ENCODE results near the gene RAB26. TPM values are rescaled to one million over a fixed set of nuclear protein-coding genes. Genes with fewer than 3 reads are reported as not detected.

Gene RAB26
- total and polyA plus RNA-seq, 2 of the 13 experiments (the other 11 are each of a cell fraction or from before 2014, with no cell fraction given): 0.86 to 3.6 TPM

GRCh38 chr16:2157480-2158261 is 9.2 kb downstream of the RAB26 start (continued):
- TF ChIP-seq PRDM4 (CRISPR knock-in tag; IDR thresholded peaks at IDR 0.05; ENCODE audit: borderline replicate concordance) (no peak), SOX5 (CRISPR knock-in tag; IDR thresholded peaks at IDR 0.05; ENCODE audit: borderline replicate concordance) (peak; percentile 70; the same call in 1 of the 2 replicates), TARDBP (CRISPR knock-in tag; IDR thresholded peaks at IDR 0.05) (peak; percentile 78), CREM (IDR thresholded peaks at IDR 0.05) (peak; percentile 53; the same call in 1 of the 2 replicates), CREM (CRISPR knock-in tag; IDR thresholded peaks at IDR 0.05) (no peak), CTCF (CRISPR knock-in tag; IDR thresholded peaks at IDR 0.05) (no peak), SMARCC2 (IDR thresholded peaks at IDR 0.05) (no peak), ZNF558 (CRISPR knock-in tag; IDR thresholded peaks at IDR 0.05; ENCODE audit: borderline replicate concordance) (no peak), ZNF451 (CRISPR knock-in tag; IDR thresholded peaks at IDR 0.05) (peak; percentile 81; the same call in 1 of the 2 replicates), MBD4 (IDR thresholded peaks at IDR 0.05; ENCODE audit: borderline replicate concordance, low read length) (no peak), ZFP91 (CRISPR knock-in tag; IDR thresholded peaks at IDR 0.05; ENCODE audit: borderline replicate concordance) (peak; percentile 54), NCOA2 (CRISPR knock-in tag; IDR thresholded peaks at IDR 0.05) (peak; percentile 79), MTA3 (CRISPR knock-in tag; IDR thresholded peaks at IDR 0.05) (no peak), PRMT3 (CRISPR knock-in tag; IDR thresholded peaks at IDR 0.05; ENCODE audit: borderline replicate concordance, low read depth) (no peak), TOPORS (CRISPR knock-in tag; IDR thresholded peaks at IDR 0.05) (0 out of 2 replicates have a peak, but pooled peaks have one; percentile 26), KLF16 (CRISPR knock-in tag; IDR thresholded peaks at IDR 0.05) (peak in 1 of 2 experiments; percentile 63; a peak in 1 of 4 replicates), ZNF891 (CRISPR knock-in tag; IDR thresholded peaks at IDR 0.05) (peak; percentile 55; the same call in 1 of the 2 replicates), NFATC3 (CRISPR knock-in tag; IDR thresholded peaks at IDR 0.05) (no peak), SIX4 (CRISPR knock-in tag; IDR thresholded peaks at IDR 0.05) (no peak), ZKSCAN1 (IDR thresholded peaks at IDR 0.05; ENCODE audit: low read length) (no peak)
